K562 (cell line): ENCODE data around the gene DMD. TPM values are rescaled to one million over a fixed set of nuclear protein-coding genes. Genes with fewer than 3 reads are reported as not detected.

Source experiments
- ATAC-seq: fragments of 200-7000 bp; cut with Tn5 transposase; 3 replicates; pipeline ENCODE4 v1.9.1; 2020; ENCODE audit warnings: moderate library complexity
- BruUV-seq: library from RNA; stranded (reverse); fragments of 400-500 nt; replicated peaks from 2 replicates; lab custom pipeline; 2021; lab: Mats Ljungman, UMichigan
- CTCF ChIA-PET: fragments of 300-600 bp; formaldehyde crosslinking; extraction: SDS; loops from one replicate; lab custom pipeline; 2021; ENCODE audit warnings: low intra/inter-chr PET ratio; lab: Yijun Ruan, JAX
- POLR2A ChIA-PET: fragments of 300-600, 350-650 bp; sonication (Branson Sonifier 250); formaldehyde crosslinking; extraction: SDS; loops from one replicate; lab custom pipeline; 2021; ENCODE audit warnings: antibody characterized with exemption, inconsistent platforms; lab: Yijun Ruan, JAX
- DNase-seq, 4 experiments: peaks; one replicate each; pipeline versions ENCODE4 v3.0.0 to v3.0.0-alpha.2; 2011 to 2018; ENCODE audit warnings: low spot score in 3 of 4, mixed read lengths in 3 of 4; ENCODE audit errors: extremely low read depth in 1 of 4
- FAIRE-seq: peaks from 2 replicates; lab custom pipeline; 2011; peaks lifted over from hg19 to GRCh38; lab: Jason Lieb, UNC
- H2AFZ ChIP-seq: 2 replicates; pipeline ENCODE4 v1.6.0; 2011; ENCODE audit warnings: low read depth, low read length, control low read depth, inconsistent platforms
- H3K27ac ChIP-seq: fragments of 200-600 bp; 3 replicates; pipeline ENCODE4 v1.8.0; 2011; ENCODE audit warnings: low read depth, mild to moderate bottlenecking, control low read depth, inconsistent platforms, low read length, moderate library complexity, mixed read lengths; ENCODE audit errors: extremely low read depth
- H3K27me3 ChIP-seq, 2 experiments: fragments of 300-600 bp in 1 of 2; 2 replicates in 1 of 2; 3 replicates in 1 of 2; pipeline versions ENCODE4 v1.6.0 to v1.8.0; 2011; ENCODE audit warnings: inconsistent platforms in 2 of 2, low read length in 2 of 2, mild to moderate bottlenecking in 1 of 2, mixed read lengths in 1 of 2, moderate library complexity in 1 of 2; ENCODE audit not compliant: control insufficient read depth in 2 of 2, insufficient read depth in 2 of 2
- H3K36me3 ChIP-seq: fragments of 300-600 bp; 3 replicates; pipeline ENCODE4 v1.8.0; 2011; ENCODE audit warnings: mild to moderate bottlenecking, low read length, inconsistent platforms; ENCODE audit not compliant: control insufficient read depth, insufficient read depth
- H3K4me1 ChIP-seq, 2 experiments: fragments of 200-600 bp in 1 of 2; replicated peaks in 1 of 2; 2 replicates in 1 of 2; 3 replicates in 1 of 2; pipeline versions ENCODE4 v1.5.1 to v1.8.0; 2011; ENCODE audit warnings: inconsistent platforms in 2 of 2, low read length in 2 of 2, mild to moderate bottlenecking in 1 of 2, mixed read lengths in 1 of 2, moderate library complexity in 1 of 2; ENCODE audit not compliant: control insufficient read depth in 2 of 2, insufficient read depth in 2 of 2
- H3K4me2 ChIP-seq: 2 replicates; pipeline ENCODE4 v1.6.1; 2011; ENCODE audit warnings: low read length, control low read depth, inconsistent platforms, mixed read lengths; ENCODE audit not compliant: insufficient read depth
- H3K4me3 ChIP-seq: fragments of 200-600 bp; sonication (generic), shearing (Covaris generic); 2 replicates; pipeline ENCODE4 v1.5.1; 2016; ENCODE audit warnings: control low read depth, inconsistent platforms
- H3K79me2 ChIP-seq: fragments of 200-600 bp; 3 replicates; pipeline ENCODE4 v1.8.0; 2011; ENCODE audit warnings: low read length, inconsistent platforms; ENCODE audit not compliant: control insufficient read depth, insufficient read depth
- H3K9ac ChIP-seq, 2 experiments: 2 replicates each; pipeline versions ENCODE4 v1.6.0 to v1.6.1; 2011; ENCODE audit warnings: low read depth in 2 of 2, low read length in 2 of 2, control low read depth in 1 of 2, inconsistent platforms in 1 of 2, mild to moderate bottlenecking in 1 of 2, mixed read lengths in 1 of 2; ENCODE audit not compliant: insufficient read depth in 1 of 2
- H3K9me1 ChIP-seq: one replicate; pipeline ENCODE4 v1.6.0; 2011; ENCODE audit warnings: inconsistent platforms, mild to moderate bottlenecking, low read length, moderate library complexity; ENCODE audit not compliant: control insufficient read depth, insufficient read depth
- H3K9me3 ChIP-seq: replicated peaks from 2 replicates; pipeline ENCODE4 v1.5.1; 2011; ENCODE audit warnings: low read depth, low read length, inconsistent platforms; ENCODE audit not compliant: control insufficient read depth, insufficient read depth
- H4K20me1 ChIP-seq: replicated peaks from 2 replicates; pipeline ENCODE4 v1.6.1; 2011; ENCODE audit warnings: low read length, inconsistent platforms, mixed read lengths; ENCODE audit not compliant: control insufficient read depth, insufficient read depth
- ARID1B ChIP-seq: fragments of 450-650 bp; IDR thresholded peaks from 2 replicates; pipeline ENCODE4 v1.6.1; 2016; ENCODE audit warnings: antibody characterized with exemption, mild to moderate bottlenecking, inconsistent platforms
- ATF1 ChIP-seq, 2 experiments: fragments of 450-650 bp in 1 of 2; IDR thresholded peaks; 2 replicates each; pipeline ENCODE4 v1.6.1; 2016; ENCODE audit warnings: missing compliant biosample characterization in 1 of 2, missing genetic modification characterization in 1 of 2
- CBFA2T2 ChIP-seq: fragments of 450-650 bp; conservative IDR thresholded peaks from 2 replicates; pipeline ENCODE4 v1.6.1; 2017; ENCODE audit warnings: mild to moderate bottlenecking
- CBFA2T3 ChIP-seq: fragments of 450-650 bp; IDR thresholded peaks from 2 replicates; pipeline ENCODE4 v1.6.1; 2017
- FOXP1 ChIP-seq: sonication (generic); formaldehyde crosslinking; IDR thresholded peaks from 2 replicates; pipeline ENCODE4 v1.8.0; 2022; ENCODE audit warnings: mild to moderate bottlenecking, missing genetic modification reagents
- NCOR1 ChIP-seq: fragments of 450-650 bp; IDR thresholded peaks from 2 replicates; pipeline ENCODE4 v1.6.1; 2016; ENCODE audit warnings: mild to moderate bottlenecking, moderate library complexity
- NFIC ChIP-seq: fragments of 450-650 bp; IDR thresholded peaks from 2 replicates; pipeline ENCODE4 v1.6.1; 2017; ENCODE audit warnings: mild to moderate bottlenecking, inconsistent platforms
- POLR2AphosphoS5 ChIP-seq: IDR thresholded peaks from 2 replicates; pipeline ENCODE4 v1.6.1; 2011; ENCODE audit warnings: mild to moderate bottlenecking, low read depth, low read length, moderate library complexity; ENCODE audit not compliant: control insufficient read depth, insufficient read depth
- PPARD ChIP-seq: fragments of 250-450 bp; sonication (Bioruptor Pico); IDR thresholded peaks from 2 replicates; pipeline ENCODE4 v1.8.0; 2022; ENCODE audit warnings: inconsistent platforms, mild to moderate bottlenecking, moderate library complexity
- STAT5A ChIP-seq: IDR thresholded peaks from 2 replicates; pipeline ENCODE4 v1.6.1; 2012; ENCODE audit warnings: low read length, inconsistent platforms, borderline replicate concordance
- TAL1 ChIP-seq: fragments of 450-650 bp; IDR thresholded peaks from 2 replicates; pipeline ENCODE4 v1.6.1; 2016; ENCODE audit warnings: mild to moderate bottlenecking
- TCF3 ChIP-seq: sonication (generic); formaldehyde crosslinking; IDR thresholded peaks from 2 replicates; pipeline ENCODE4 v1.4.0; 2020; ENCODE audit warnings: mild to moderate bottlenecking, missing genetic modification reagents
- TEAD4 ChIP-seq, 2 experiments: sonication (generic) in 1 of 2; formaldehyde crosslinking in 1 of 2; IDR thresholded peaks; 2 replicates each; pipeline versions ENCODE4 v1.6.1 to v1.8.0; 2012 to 2022; ENCODE audit warnings: borderline replicate concordance in 1 of 2, inconsistent platforms in 1 of 2, low read length in 1 of 2, mild to moderate bottlenecking in 1 of 2, missing genetic modification reagents in 1 of 2
- TRIM24 ChIP-seq, 2 experiments: fragments of 450-650 bp; IDR thresholded peaks; 2 replicates each; pipeline ENCODE4 v1.6.1; 2016
- WHSC1 ChIP-seq: IDR thresholded peaks from one replicate; pipeline ENCODE4 v1.6.1; 2012; ENCODE audit warnings: low read length, control low read depth, inconsistent platforms
- ZSCAN32 ChIP-seq: fragments of 450-650 bp; formaldehyde crosslinking; IDR thresholded peaks from 2 replicates; pipeline ENCODE4 v1.4.0; 2020; ENCODE audit warnings: mild to moderate bottlenecking, moderate library complexity
- WGBS: fragments of 100-300 bp; shearing (Covaris generic); methylation state at CpG from one replicate; pipeline ENCODE4 v1.1.6; 2016; ENCODE audit warnings: low coverage, mixed read lengths; ENCODE audit not compliant: insufficient coverage; ENCODE audit errors: missing lambda C conversion rate; 5-methylcytosine and 5-hydroxymethylcytosine counted together
- in situ Hi-C: fragments of 300-500 bp; cut with MboI; formaldehyde crosslinking; loops from 4 replicates; pipeline ENCODE4 v1.15.0; 2018; ENCODE audit warnings: inconsistent platforms, mixed read lengths
- intact Hi-C: fragments of 100-400 bp; cut with micrococcal nuclease; formaldehyde crosslinking; loops from 2 replicates; pipeline ENCODE4 v1.14.2; 2022
- polyA plus RNA-seq, 8 experiments: library from polyadenylated mRNA; depleted of rRNA in 4 of 8; stranded (reverse) in 5 of 8; unstranded in 3 of 8; fragments of >200 nt; fragmentation: Nextera tagmentation in 2 of 8; fragmentation: Illumina TruSeq in 1 of 8; extraction: Ambion mirVana in 2 of 8; extraction: Trizol in 1 of 8; gene quantifications; 2 replicates each; pipeline versions ENCODE4 v1.2.1 to v1.2.3, GENCODE V29; 2011 to 2014; ENCODE audit warnings: inconsistent platforms in 1 of 8, missing spikeins in 1 of 8
- total RNA-seq, 7 experiments: library from RNA; depleted of rRNA in 6 of 7; stranded (reverse); fragments of >200 nt in 6 of 7; fragmentation: Illumina TruSeq in 2 of 7; extraction: Trizol in 2 of 7; gene quantifications; 2 replicates each; pipeline versions ENCODE4 v1.2.1 to v1.2.3, GENCODE V29; 2011 to 2021; ENCODE audit warnings: low replicate concordance in 1 of 7
- TF ChIP-seq, protein P1 (sequence below): fragments of 250-450 bp; sonication (Bioruptor Pico); IDR thresholded peaks from 2 replicates; pipeline ENCODE4 v1.9.0; 2021; ENCODE audit warnings: mild to moderate bottlenecking, inconsistent platforms

Gene DMD
- total and polyA plus RNA-seq, 9 of the 15 experiments (the other 6 are each of a cell fraction or from before 2014, with no cell fraction given): 3.8 to 20.4 (median 11.4) TPM

DNA sequence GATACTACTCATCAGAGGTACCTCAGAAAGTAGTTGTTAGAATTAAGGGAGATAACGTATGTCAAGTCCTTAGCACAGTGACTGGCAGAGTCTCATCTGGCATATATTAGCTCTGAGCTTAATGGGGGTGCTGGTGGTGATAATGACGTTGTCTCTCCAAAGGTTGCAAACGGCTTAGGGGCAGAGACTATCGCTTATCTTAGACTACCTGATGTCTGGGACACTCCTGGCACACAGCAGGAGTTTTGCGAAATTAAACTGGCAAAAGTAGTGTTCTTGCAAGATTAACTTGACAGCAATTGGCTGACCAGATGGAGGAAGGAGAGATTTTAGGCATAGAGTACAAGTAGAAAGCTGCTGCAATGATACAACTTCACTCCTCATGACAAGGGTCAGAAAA, 1839.4 kb downstream of the DMD start:
- Histone ChIP-seq H3K4me1 (peaks cover 0 to 6% of the 10 kb centered on the region in 2 experiments; a peak in 3 of 5 replicates), H3K4me2 (0 out of 2 replicates have a peak overlapping the region, but pooled peaks have one; percentile 5), H3K36me3 (no peaks in the 10 kb centered on the region), H3K79me2 (no peaks in the 10 kb centered on the region), H3K9me1 (no peaks in the 10 kb centered on the region), H3K4me3 (no peak overlapping the region), H3K9me3 (no peaks in the 10 kb centered on the region), H3K27me3 (no peaks in the 10 kb centered on the region), H3K9ac (no peak overlapping the region), H4K20me1 (no peaks in the 10 kb centered on the region), H2AFZ (no peak overlapping the region), H3K27ac (no peak overlapping the region)
- BruUV-seq: no TSS peak
- peak; percentile 9 to 42 (median 13) for DNase-seq
- ATAC-seq: peak; percentile 46; the same call in 2 of the 3 replicates
- FAIRE-seq: peak; percentile 54
- TF ChIP-seq ATF1 (CRISPR knock-in tag; IDR thresholded peaks at IDR 0.05): no peak
- TF ChIP-seq ATF1 (tag; IDR thresholded peaks at IDR 0.05): 0 out of 2 replicates have a peak, but pooled peaks have one; percentile 12
- peak; percentile 88 for TF ChIP-seq CBFA2T3
- TF ChIP-seq, protein P1, sequence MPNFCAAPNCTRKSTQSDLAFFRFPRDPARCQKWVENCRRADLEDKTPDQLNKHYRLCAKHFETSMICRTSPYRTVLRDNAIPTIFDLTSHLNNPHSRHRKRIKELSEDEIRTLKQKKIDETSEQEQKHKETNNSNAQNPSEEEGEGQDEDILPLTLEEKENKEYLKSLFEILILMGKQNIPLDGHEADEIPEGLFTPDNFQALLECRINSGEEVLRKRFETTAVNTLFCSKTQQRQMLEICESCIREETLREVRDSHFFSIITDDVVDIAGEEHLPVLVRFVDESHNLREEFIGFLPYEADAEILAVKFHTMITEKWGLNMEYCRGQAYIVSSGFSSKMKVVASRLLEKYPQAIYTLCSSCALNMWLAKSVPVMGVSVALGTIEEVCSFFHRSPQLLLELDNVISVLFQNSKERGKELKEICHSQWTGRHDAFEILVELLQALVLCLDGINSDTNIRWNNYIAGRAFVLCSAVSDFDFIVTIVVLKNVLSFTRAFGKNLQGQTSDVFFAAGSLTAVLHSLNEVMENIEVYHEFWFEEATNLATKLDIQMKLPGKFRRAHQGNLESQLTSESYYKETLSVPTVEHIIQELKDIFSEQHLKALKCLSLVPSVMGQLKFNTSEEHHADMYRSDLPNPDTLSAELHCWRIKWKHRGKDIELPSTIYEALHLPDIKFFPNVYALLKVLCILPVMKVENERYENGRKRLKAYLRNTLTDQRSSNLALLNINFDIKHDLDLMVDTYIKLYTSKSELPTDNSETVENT (CRISPR knock-in tag): no peak
- TF ChIP-seq NFIC: peak; percentile 10; the same call in 1 of the 2 replicates
- peak; percentile 26; the same call in 1 of the 2 replicates for TF ChIP-seq TCF3 (CRISPR knock-in tag)
- TF ChIP-seq STAT5A: peak; percentile 60
- TF ChIP-seq NCOR1: peak; percentile 66
- TF ChIP-seq FOXP1 (CRISPR knock-in tag): no peak
- TF ChIP-seq TAL1: peak; percentile 70
- TF ChIP-seq POLR2AphosphoS5: peak; percentile 57; the same call in 1 of the 2 replicates
- TF ChIP-seq CBFA2T2: peak; percentile 76
- TF ChIP-seq TEAD4 (IDR thresholded peaks at IDR 0.05; ENCODE audit: low read length): peak; percentile 81
- TF ChIP-seq TEAD4 (CRISPR knock-in tag; IDR thresholded peaks at IDR 0.05; ENCODE audit: borderline replicate concordance): no peak
- TF ChIP-seq TRIM24 (IDR thresholded peaks at IDR 0.05): 0 out of 4 replicates have a peak, but pooled peaks of 1 of the 2 experiments have one; percentile 29
- no peak for TF ChIP-seq ZSCAN32 (CRISPR knock-in tag)
- TF ChIP-seq PPARD (CRISPR knock-in tag): no peak
- TF ChIP-seq WHSC1: no peak
- peak; percentile 56 for TF ChIP-seq ARID1B
- in situ Hi-C loops: no loop called here
- ChIA-PET POLR2A (no interaction called here), CTCF (no interaction called here)
- 3% methylated on average over 5 of the region's 5 CpGs for WGBS
- intact Hi-C loops: no loop called here
